Measurements from ENCODE around the gene TMEM203. TPM values are rescaled to one million over a fixed set of nuclear protein-coding genes. Genes with fewer than 3 reads are reported as not detected.

TMEM203 gene
- total and polyA plus RNA-seq, 2 experiments from 2014 or later: 32.7 to 53.4 TPM

DNA sequence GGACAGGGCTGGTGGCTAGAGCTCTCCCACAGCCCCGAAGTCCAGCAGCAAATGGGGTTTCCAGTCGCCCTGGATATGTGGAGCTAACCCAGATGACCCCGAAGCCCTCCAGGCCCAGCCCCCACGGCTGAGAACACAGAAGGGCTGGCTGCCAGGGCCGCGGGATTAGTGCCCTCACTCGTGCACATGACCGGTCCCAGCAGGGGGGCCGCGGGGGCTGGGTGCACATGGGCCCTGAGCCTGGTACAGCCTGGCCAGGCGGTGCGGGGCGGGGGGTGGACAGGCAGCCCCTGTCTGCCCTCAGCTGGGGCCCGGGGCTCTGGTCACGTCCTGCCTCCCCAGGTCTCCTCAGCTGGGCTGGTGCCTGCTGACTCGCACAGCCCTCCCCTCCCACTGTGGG, 11.1 kb downstream of the TMEM203 start:
- ATAC-seq (peak; percentile 6; the same call in 2 of the 3 replicates), DNase-seq (ENCODE audit: low spot score) (no peak)
- no peak overlapping the region for H3K4me2 ChIP-seq
- no peak overlapping the region for H3K27ac ChIP-seq (ENCODE audit: low read depth)
- H3K36me3 ChIP-seq (ENCODE audit: insufficient read depth): no peaks in the 10 kb centered on the region
- TF ChIP-seq, protein P1, sequence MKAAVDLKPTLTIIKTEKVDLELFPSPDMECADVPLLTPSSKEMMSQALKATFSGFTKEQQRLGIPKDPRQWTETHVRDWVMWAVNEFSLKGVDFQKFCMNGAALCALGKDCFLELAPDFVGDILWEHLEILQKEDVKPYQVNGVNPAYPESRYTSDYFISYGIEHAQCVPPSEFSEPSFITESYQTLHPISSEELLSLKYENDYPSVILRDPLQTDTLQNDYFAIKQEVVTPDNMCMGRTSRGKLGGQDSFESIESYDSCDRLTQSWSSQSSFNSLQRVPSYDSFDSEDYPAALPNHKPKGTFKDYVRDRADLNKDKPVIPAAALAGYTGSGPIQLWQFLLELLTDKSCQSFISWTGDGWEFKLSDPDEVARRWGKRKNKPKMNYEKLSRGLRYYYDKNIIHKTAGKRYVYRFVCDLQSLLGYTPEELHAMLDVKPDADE (IDR thresholded peaks at IDR 0.05): no peak
- H3K27me3 Mint-ChIP-seq (ENCODE audit: insufficient read depth, low read depth, poor library complexity): peaks cover 6% of the 10 kb centered on the region
- no peaks in the 10 kb centered on the region; the same call in 1 of the 2 replicates for H4K20me1 ChIP-seq (replicated peaks; ENCODE audit: insufficient read depth)
- H3K4me1 Mint-ChIP-seq: peaks cover 17% of the 10 kb centered on the region
- H3K9me2 ChIP-seq (ENCODE audit: insufficient read depth): no peaks in the 10 kb centered on the region
- H3K79me2 ChIP-seq (replicated peaks; ENCODE audit: insufficient read depth): peaks cover 47% of the 10 kb centered on the region
- H3K4me3 ChIP-seq: no peak overlapping the region
- H3F3A ChIP-seq (replicated peaks; ENCODE audit: low read depth): no peaks in the 10 kb centered on the region
- H3K4me3 Mint-ChIP-seq: no peak overlapping the region
- H3K36me3 Mint-ChIP-seq (ENCODE audit: low read depth): peaks cover 5% of the 10 kb centered on the region
- no peaks in the 10 kb centered on the region for H3K27me3 ChIP-seq (ENCODE audit: insufficient read depth)
- no peaks in the 10 kb centered on the region; the same call in 2 of the 3 replicates for H3K9me3 Mint-ChIP-seq
- H3K27ac Mint-ChIP-seq: no peak overlapping the region
- H3K4me1 ChIP-seq (ENCODE audit: insufficient read depth): peaks cover 9% of the 10 kb centered on the region
- no peak overlapping the region for H2AFZ ChIP-seq

DNA sequence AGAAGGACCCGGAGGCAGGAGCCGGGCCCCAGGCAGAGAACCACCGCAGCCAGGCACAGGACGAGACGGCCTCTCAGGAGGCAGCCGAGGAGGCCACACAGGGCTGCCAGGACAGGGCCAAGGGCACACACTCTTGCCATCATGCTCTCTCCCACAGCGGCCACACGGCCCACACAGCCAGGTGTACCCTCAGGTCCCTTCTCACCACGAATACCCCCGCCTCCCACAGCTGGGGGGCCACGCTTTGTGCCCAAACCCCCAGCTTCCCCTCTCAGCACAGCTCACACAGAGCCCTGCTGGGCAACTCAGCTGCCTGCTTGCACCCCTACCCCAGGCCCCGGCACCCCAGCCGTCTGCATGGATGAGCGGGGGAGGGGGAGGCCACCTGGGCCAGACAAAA, 11.7 kb downstream of the TMEM203 start:
- H3K9me3 Mint-ChIP-seq: no peaks in the 10 kb centered on the region; the same call in 2 of the 3 replicates
- Histone ChIP-seq H4K20me1 (replicated peaks; ENCODE audit: insufficient read depth) (no peaks in the 10 kb centered on the region; the same call in 1 of the 2 replicates), H3K4me2 (no peak overlapping the region), H3K27ac (ENCODE audit: low read depth) (no peak overlapping the region), H3K27me3 (ENCODE audit: insufficient read depth) (no peaks in the 10 kb centered on the region), H3K36me3 (ENCODE audit: insufficient read depth) (no peaks in the 10 kb centered on the region), H3K4me1 (ENCODE audit: insufficient read depth) (peaks cover 6% of the 10 kb centered on the region), H3K4me3 (no peak overlapping the region), H3K79me2 (replicated peaks; ENCODE audit: insufficient read depth) (peaks cover 42% of the 10 kb centered on the region), H3F3A (replicated peaks; ENCODE audit: low read depth) (no peaks in the 10 kb centered on the region), H3K9me2 (ENCODE audit: insufficient read depth) (no peaks in the 10 kb centered on the region), H2AFZ (no peak overlapping the region)
- peak; percentile 4; the same call in 1 of the 3 replicates for ATAC-seq
- no peak overlapping the region for H3K27ac Mint-ChIP-seq
- H3K4me1 Mint-ChIP-seq: peaks cover 18% of the 10 kb centered on the region
- H3K36me3 Mint-ChIP-seq (ENCODE audit: low read depth): peaks cover 5% of the 10 kb centered on the region
- DNase-seq (ENCODE audit: low spot score): no peak
- peaks cover 6% of the 10 kb centered on the region for H3K27me3 Mint-ChIP-seq (ENCODE audit: insufficient read depth, low read depth, poor library complexity)
- no peak overlapping the region for H3K4me3 Mint-ChIP-seq
- TF ChIP-seq, protein P2, sequence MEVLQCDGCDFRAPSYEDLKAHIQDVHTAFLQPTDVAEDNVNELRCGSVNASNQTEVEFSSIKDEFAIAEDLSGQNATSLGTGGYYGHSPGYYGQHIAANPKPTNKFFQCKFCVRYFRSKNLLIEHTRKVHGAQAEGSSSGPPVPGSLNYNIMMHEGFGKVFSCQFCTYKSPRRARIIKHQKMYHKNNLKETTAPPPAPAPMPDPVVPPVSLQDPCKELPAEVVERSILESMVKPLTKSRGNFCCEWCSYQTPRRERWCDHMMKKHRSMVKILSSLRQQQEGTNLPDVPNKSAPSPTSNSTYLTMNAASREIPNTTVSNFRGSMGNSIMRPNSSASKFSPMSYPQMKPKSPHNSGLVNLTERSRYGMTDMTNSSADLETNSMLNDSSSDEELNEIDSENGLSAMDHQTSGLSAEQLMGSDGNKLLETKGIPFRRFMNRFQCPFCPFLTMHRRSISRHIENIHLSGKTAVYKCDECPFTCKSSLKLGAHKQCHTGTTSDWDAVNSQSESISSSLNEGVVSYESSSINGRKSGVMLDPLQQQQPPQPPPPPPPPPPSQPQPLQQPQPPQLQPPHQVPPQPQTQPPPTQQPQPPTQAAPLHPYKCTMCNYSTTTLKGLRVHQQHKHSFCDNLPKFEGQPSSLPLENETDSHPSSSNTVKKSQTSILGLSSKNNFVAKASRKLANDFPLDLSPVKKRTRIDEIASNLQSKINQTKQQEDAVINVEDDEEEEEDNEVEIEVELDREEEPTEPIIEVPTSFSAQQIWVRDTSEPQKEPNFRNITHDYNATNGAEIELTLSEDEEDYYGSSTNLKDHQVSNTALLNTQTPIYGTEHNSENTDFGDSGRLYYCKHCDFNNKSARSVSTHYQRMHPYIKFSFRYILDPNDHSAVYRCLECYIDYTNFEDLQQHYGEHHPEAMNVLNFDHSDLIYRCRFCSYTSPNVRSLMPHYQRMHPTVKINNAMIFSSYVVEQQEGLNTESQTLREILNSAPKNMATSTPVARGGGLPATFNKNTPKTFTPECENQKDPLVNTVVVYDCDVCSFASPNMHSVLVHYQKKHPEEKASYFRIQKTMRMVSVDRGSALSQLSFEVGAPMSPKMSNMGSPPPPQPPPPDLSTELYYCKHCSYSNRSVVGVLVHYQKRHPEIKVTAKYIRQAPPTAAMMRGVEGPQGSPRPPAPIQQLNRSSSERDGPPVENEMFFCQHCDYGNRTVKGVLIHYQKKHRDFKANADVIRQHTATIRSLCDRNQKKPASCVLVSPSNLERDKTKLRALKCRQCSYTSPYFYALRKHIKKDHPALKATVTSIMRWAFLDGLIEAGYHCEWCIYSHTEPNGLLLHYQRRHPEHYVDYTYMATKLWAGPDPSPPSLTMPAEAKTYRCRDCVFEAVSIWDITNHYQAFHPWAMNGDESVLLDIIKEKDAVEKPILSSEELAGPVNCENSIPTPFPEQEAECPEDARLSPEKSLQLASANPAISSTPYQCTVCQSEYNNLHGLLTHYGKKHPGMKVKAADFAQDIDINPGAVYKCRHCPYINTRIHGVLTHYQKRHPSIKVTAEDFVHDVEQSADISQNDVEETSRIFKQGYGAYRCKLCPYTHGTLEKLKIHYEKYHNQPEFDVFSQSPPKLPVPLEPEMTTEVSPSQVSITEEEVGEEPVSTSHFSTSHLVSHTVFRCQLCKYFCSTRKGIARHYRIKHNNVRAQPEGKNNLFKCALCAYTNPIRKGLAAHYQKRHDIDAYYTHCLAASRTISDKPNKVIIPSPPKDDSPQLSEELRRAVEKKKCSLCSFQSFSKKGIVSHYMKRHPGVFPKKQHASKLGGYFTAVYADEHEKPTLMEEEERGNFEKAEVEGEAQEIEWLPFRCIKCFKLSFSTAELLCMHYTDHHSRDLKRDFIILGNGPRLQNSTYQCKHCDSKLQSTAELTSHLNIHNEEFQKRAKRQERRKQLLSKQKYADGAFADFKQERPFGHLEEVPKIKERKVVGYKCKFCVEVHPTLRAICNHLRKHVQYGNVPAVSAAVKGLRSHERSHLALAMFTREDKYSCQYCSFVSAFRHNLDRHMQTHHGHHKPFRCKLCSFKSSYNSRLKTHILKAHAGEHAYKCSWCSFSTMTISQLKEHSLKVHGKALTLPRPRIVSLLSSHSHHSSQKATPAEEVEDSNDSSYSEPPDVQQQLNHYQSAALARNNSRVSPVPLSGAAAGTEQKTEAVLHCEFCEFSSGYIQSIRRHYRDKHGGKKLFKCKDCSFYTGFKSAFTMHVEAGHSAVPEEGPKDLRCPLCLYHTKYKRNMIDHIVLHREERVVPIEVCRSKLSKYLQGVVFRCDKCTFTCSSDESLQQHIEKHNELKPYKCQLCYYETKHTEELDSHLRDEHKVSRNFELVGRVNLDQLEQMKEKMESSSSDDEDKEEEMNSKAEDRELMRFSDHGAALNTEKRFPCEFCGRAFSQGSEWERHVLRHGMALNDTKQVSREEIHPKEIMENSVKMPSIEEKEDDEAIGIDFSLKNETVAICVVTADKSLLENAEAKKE (CRISPR knock-in tag; IDR thresholded peaks at IDR 0.05): no peak
- TF ChIP-seq JUNB (IDR thresholded peaks at IDR 0.05; ENCODE audit: unreplicated experiment) (no peak), STAT1 (IDR thresholded peaks at IDR 0.05; ENCODE audit: unreplicated experiment) (no peak), EZH2 (IDR thresholded peaks at IDR 0.05; ENCODE audit: low read depth, unreplicated experiment) (no peak), POLR2AphosphoS5 (IDR thresholded peaks at IDR 0.05; ENCODE audit: low read depth) (no peak), NANOG (IDR thresholded peaks at IDR 0.05; ENCODE audit: borderline replicate concordance) (no peak), CREB1 (CRISPR knock-in tag; IDR thresholded peaks at IDR 0.05; ENCODE audit: low read depth) (no peak), ZNF331 (CRISPR knock-in tag; IDR thresholded peaks at IDR 0.05; ENCODE audit: low read depth) (no peak), ZNF114 (CRISPR knock-in tag; IDR thresholded peaks at IDR 0.05) (no peak), EZH2phosphoT487 (IDR thresholded peaks at IDR 0.05; ENCODE audit: unreplicated experiment) (no peak)
- TF ChIP-seq, protein P1 (IDR thresholded peaks at IDR 0.05): no peak
- TF ChIP-seq, protein P3, sequence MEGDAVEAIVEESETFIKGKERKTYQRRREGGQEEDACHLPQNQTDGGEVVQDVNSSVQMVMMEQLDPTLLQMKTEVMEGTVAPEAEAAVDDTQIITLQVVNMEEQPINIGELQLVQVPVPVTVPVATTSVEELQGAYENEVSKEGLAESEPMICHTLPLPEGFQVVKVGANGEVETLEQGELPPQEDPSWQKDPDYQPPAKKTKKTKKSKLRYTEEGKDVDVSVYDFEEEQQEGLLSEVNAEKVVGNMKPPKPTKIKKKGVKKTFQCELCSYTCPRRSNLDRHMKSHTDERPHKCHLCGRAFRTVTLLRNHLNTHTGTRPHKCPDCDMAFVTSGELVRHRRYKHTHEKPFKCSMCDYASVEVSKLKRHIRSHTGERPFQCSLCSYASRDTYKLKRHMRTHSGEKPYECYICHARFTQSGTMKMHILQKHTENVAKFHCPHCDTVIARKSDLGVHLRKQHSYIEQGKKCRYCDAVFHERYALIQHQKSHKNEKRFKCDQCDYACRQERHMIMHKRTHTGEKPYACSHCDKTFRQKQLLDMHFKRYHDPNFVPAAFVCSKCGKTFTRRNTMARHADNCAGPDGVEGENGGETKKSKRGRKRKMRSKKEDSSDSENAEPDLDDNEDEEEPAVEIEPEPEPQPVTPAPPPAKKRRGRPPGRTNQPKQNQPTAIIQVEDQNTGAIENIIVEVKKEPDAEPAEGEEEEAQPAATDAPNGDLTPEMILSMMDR (conservative IDR thresholded peaks at IDR 0.05; ENCODE audit: low read depth in 2 of 2): no peak
